ENCODE results near the gene PLA2G4F.

PLA2G4F gene

DNA sequence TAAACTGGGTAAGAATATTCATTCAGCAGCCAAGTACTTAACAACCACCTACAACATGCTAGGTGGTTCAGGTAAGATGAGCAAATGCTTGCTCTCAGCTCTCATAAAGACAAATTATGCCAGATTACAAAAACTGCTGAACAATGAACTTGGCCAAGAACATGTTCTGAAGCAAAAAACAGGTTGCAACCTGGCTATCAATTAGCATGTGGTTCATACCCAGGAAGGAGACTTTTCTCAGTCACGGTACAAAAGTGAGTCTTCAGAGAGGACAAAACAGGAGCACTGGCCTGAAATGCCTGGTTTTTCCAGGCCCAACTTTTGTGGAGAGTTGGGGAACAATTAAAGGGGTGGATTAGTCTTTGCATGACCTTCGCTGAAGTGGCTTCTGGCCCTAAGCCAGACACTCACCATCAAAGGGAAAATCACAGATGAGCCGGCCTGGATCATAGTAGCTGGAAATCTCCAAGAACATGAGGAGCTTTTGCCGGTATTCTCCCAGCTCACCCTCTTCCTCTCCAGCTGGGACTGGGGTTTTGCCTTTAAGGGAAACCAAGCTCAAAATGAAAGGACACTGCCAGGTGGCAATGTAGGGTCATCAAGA, 7.6 kb upstream of the PLA2G4F start:
- no peak for DNase-seq (ENCODE audit: low spot score)

DNA sequence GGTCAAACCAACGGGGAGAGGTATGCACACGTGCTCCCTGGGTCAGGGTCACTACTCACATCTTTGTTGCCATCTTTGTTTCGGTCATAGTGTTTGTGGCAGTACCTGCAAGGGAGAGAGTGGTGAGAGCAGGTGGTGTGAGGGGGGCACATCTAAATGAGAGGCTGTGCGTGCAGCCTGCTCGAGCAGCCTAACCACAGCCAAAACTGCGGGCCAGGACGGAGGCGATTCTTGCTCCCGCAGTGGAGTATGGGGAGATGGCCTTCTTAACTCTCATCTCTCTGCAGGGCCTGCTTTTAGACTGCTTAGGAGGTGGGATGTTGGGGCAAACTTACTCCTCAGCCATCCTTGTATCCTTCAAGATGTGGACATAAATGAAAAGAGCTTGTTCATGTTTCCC, 6.9 kb upstream of the PLA2G4F start:
- no peak for DNase-seq (ENCODE audit: low spot score)

DNA sequence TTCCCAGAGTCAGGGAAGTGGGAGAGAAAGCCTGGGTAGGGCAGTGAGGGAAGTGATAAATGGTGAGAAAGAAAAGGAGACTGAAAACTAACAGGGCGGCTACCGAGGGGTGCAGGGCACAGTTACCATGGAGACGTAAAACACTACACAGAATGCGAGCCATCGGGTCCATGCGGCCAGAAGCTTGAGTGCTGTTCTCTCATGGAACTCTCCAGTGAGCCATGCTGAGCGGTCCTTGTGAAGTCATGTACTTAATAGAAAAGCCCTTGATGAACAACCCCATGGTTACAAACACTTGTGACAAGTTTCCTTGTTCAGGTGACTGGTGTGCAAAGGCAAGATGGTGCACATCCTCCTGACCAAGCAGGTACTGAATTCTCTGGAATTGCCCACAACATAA, 3.7 kb upstream of the PLA2G4F start:
- DNase-seq (ENCODE audit: low spot score), result no peak

DNA sequence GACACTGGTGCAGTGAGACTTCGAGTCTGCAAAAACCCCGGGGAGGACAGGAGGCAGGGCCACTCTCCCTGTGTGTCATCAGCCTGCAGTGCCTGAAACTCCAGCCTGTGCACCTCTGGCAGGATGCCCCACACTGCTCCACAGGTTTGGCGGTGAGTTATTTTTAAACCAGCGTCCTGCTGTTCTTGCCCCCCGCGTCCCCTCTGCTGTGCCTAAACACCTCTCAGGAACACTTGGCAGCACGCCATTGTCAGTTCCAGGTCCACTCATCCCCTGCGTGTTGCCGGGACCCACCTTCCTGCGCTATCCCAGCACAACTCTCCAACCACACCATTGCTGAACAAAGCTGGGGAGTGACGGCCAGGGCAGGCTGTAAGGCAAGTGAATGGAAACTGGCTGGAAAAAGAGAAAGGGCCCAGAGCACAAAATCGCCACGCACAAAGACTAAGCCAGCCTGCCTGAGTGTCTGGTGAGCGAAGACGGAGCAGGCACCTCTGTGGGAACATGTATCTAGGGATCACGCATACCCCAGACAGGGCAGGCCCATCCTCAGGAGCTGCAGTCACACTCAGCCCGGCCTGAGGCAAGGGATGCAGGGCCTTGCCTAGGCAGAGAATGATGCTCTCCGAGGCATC, 3.1 kb upstream of the PLA2G4F start:
- DNase-seq (ENCODE audit: low spot score), result no peak

DNA sequence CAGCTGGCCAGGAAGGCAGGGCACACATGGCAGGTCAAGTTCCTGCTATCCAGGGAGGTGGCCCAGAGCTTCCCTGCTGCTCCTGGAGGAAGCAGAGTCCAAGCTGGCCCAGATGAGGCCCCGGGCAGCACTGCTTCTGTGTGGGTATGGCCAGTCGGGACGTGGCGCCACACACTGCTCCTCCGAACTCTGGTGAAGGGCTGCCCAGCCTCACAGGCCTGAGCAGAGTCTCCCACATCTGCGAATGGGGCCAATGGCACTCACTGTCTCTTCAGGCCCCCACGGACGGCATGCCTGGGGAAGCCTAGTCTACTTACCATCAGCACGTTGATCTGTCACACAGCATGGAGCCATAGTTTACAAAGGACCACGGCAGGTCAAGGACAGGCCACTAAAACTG, 2.5 kb upstream of the PLA2G4F start:
- DNase-seq (ENCODE audit: low spot score), result no peak

DNA sequence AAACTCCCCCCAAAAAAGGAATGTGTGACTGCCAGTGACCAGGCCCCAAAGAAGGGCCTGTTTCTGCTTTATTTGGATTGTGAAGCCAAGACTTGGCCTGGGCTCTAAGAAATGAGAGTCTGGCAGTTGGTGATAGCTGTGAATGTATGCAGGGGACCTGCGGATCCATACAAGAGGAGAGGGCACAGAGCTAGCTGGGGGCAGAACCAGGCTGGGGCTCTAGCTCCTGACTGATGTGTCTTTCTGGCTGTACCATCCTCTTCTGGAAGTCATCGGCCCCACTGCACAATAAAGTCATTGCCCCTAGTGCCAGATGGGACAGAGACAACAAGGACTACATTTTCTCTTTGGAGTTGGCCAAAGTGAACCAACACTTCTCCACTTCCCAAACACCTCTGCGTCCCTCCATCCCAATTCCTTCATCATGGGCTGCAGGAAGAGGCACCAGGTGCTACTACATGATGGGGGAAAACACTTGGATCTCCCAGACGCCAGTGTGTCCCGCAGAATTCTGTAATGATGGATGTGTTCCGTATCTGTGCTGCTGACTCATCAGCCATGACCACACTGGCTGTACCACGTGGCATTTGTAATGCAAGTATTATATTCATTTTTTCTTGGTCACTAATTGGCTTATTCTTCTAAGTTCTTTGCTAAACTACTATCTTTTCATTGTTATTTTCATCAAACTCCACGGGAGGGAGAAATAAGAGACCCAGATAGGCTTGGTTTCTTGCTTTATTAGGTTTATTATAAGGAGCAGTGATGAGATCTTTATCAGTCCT, 1.7 kb upstream of the PLA2G4F start:
- peak; percentile 32 for DNase-seq (ENCODE audit: low spot score)

DNA sequence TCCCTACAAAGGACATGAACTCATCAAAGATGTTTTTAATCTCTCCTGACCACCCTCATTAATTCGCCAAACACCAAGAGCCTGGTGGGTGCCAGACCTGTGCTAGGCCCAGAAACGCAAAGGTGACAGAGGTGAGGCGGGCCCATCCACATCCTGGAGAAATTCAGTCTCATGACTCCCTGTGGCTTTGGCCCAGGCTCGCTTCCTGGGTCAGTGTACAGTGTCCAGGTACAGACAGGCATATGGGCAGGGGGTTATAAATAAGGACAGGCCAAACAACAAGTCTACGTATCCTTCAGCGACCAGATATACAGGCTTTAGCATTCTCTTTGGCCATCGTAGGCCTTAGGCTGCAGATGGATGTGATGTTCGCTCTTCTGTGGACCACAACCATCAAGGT, 945 bp upstream of the PLA2G4F start:
- no peak for DNase-seq (ENCODE audit: low spot score)

DNA sequence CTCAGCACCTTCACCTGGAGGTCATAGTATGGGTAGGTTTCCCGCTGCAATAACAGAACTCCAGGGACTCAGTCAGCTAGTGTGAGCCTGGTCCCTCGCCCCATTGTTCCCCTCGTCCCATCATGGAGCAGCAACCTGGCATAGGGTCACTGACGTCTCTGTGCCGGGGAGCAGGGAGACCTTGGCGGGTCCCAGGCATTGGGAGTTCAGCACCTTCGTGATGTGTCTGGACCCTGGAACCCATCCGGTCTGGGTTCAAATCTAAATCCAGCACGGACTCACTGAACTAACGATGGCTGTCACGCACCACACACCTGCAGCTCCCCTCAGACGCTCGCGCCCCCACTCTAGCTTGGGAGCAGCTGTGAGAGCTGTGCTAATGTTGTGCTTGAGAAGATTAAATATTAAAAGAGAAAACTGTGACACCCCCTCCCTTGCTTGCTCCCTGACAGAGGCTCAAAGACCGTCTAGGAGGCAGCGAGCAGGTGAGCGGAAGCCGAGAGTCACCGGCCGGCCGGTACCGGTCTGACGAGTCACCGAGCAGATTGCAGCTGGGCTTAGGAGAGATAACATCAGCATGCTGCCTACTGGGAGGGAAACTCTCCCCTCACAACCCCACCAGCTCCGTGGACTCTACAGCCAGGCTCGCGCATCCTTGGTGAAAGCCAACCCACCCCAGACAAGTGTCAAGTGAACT, 742 bp downstream of the PLA2G4F start:
- DNase-seq (ENCODE audit: low spot score), result no peak

DNA sequence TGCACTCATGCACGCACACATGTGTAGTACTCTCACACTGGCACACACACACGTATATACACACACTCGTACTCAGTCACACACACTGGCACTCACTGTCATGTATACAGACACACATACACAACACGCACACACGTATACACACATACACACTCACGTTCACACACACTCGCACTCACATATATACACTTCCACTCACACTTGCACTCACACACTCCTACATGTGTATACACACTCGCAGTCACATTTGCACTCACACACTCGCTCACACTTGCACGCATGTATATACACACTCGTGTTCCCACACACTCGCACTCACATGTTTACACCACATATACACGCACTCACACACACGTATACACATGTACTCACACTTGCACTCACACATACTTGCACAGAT, 1.5 kb downstream of the PLA2G4F start:
- DNase-seq (ENCODE audit: low spot score), result no peak

DNA sequence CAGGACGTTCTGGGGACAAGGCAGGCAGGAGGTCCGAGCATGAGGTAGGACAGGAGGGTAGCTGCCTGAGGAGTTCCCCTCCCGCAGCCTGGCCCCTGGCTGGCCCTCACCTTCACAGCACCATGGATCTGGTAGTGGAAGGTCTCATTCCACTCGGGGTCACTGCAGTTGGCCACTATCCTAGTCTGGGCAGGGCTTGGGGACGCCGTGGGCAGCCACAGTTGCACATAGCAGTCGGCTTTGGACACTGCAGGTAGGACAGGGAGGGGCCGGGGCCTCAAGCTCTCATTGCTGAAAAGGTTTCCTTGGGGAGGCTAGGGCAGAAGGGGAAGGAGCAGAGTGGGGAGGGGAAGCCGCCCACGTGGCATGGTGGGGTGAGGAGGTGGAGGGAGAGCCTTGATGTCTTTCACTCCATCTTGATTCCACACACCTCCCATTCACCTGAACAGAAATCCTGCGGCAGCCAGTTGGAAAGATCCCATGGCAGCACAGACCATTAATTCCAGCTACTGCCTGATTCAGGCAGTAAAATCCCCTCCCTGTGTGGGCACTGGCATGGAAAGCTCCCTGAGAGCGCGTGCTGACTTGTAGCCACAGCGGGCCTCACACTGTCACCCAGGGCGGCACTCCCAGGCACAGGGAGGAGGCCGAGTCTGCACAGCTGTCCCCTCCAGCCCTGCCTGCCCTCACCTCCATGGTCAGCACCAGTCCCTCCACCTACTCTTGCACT, 2.1 kb downstream of the PLA2G4F start:
- no peak for DNase-seq (ENCODE audit: low spot score)

DNA sequence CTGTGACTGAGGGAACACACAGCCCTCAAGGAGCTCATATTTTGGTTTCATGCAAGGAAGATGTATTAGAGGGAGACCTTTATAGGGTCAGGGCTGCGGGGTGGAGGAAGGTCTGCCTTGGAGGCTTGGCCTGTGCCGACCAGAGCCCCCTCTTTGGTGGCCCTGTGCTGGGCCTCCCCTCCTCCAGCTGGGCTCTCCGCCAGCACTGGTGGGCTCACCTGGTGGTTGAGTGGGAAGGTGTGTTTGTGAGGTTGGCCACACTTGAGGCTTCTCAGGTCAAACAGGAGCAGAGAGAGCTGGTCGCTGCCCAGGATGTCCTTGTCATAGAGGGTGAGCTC, 2.6 kb downstream of the PLA2G4F start:
- no peak for DNase-seq (ENCODE audit: low spot score)

DNA sequence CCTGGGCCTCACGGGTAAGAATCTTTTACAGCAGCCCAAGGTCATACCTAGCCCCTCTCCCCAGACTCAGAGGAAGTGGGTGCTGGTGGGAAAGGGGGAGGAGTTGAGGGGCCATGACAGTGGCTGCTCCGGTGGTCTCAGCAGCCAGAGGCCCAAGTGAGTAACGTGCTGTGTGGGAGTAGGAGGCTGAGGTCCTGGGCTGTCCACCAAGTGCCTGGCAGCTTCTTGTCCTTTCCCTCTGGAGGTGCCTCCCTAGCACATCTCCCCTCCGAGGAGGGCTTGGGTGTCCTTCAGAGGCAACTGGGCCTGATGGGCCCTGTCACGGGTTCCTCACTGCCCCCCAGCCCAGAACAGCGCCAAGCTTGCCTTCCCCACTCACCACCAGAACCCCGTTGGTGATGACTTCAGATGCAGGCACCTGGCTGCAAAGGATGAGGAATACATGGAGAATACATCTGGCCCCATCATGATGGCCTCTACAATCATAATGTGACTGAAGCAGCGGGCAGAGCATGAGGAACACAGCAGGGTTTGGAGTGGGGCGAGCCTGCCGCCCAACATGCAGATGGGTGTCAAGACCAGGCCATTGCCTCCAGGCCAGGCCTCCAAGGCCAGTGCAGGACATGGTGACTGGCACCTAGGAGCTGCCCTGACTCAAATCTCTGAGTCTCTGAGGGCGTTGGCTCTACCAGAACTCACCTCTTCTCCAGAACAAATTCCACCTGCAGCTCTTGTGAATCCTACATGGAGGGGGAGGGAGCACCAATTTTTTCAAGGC, 3.3 kb downstream of the PLA2G4F start:
- DNase-seq (ENCODE audit: low spot score), result no peak

DNA sequence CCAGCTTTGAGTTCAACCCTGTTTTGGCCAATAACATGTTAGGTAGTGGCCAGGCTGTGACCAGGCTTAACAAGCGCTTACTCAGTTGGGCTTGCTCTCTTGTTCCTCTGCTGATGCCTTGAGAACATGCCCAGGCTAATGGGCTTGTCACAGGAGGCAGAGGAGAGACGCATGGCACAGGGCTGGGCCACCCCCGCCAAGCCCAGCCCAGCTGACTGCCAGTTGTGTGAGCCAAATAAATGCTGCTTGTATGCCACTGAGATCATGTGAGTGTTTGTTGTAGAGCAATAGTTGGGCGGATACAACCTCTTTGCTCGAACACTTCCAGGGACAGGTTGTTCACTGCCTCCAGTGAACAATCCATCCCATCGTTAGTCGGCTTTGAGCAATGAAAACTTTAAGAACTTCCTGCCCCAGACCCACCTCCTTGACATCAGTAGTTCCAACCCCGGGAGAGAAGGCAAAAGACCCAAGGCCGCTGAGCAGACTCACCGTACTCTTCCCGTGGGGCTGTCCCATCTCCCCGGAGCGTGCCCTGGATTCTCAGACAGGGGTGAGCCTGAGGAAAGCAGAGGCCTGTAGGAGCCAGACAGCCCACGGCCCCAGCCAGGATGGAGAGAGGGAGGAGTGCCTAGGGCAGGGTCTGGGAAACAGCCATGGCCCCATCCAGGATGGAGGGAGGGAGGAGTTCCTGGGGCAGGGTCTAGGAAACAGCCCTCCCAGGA, 4.1 kb downstream of the PLA2G4F start:
- no peak for DNase-seq (ENCODE audit: low spot score)

DNA sequence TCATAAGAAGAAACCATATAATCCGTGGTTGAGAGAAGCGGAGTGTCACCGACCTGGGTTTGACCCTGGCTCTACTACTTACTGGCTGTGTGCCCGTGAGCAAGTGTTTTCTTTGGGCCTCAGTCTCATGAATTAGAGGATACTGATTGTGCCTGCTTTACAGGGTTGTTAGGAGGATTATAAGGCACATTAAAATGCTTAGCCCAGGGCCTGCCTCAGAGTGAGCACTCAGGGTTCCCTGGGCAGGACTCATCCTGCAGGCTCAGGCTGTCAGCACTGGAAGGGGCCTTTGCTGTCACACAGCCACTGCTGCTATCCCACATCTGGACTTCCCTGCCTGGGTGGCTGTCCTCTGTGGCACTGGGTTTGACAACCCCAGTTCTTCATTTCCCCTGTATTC, 4.7 kb downstream of the PLA2G4F start:
- DNase-seq (ENCODE audit: low spot score), result no peak

DNA sequence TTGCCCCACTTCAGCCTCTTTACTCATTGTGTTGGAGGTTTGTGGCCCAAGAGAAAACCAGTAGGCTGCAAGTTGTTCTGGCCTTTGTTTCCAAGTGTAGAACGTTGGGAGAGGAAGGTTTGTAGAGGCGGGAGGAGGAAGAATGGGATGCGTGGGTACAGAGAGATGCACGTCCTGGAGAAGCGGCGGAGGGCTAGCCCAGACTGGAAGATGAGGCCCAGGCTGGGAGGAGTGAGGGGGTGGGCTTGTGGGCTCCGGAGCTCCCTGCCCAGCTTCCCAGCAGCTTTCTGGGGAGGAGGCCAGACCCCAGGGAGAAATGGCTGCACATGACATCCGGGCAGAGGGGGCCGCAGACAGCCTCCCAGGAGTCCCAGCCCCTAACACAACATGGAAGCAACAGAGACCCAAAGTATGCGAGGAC, 5.3 kb downstream of the PLA2G4F start:
- DNase-seq (ENCODE audit: low spot score), result no peak

DNA sequence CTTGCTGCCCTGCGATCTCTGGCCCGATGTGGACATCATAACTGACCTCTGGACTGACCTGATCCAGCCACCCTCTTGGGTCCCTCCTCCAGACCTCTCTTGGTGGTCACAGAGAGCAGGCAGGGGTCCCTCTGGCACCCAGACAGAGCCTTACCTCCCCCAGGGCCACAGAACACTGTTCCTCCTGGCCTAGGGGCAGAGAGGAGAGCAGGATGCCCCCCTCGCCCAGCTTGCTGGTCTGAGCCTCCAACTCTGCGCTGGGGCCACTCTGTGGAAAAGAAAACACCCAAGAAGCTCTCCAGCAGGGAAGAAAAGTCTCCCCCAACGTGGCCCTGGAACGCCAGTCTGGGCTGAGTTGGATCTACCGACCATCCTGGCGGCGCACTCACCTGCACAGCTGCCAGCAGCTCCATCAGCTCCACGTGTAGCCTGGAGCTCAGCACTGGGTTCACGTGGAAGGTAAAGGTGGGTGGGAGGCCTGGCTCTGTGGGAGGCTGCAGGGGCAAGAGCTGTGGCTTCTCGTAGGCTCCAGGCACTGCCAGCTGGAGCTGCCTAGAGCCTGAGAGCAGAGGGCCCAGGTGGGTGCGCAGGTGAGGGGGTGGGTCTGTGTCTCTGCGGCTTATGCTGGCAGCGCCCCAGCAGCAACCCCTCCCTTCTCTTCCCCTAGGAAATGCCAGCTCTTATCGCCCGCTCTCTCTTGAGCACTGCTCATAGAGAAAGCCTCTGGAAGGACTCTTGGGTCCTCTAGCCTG, 6.0 kb downstream of the PLA2G4F start:
- no peak for DNase-seq (ENCODE audit: low spot score)

DNA sequence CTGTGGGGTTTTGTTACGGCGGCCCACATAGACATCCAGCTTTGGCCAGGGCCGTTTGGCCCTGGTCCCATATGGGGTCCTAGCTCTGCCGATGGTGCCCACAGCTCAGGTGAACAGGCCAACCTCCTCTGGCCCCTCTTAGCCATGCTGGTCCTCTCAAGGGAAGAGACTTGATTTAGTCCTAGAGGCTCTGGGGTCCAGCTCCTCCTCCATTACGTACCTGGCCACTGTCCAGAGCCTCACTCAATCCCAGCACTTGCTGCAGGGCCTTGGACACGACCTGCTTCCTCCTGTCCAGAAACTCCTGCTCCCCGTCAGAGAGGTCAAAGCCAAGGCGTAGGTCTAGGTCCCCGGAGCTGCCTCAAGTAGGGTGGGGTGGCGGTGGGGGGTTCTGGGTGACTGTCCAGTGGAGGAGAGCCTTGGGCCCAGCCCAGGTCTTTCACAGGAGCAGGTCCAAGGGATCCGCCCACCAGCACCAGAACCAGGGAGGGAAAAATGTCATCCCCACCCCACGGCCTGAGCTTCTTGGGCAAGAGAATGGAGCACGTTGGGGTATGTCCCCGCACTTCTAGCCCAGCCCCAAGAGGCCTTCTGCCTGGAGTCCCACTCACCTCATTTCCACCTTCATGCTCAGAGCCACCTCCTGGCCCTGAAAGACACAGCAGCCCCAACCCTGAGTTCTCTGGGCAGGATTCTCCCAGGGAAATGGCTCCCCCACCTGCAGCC, 6.8 kb downstream of the PLA2G4F start:
- DNase-seq (ENCODE audit: low spot score), result no peak

DNA sequence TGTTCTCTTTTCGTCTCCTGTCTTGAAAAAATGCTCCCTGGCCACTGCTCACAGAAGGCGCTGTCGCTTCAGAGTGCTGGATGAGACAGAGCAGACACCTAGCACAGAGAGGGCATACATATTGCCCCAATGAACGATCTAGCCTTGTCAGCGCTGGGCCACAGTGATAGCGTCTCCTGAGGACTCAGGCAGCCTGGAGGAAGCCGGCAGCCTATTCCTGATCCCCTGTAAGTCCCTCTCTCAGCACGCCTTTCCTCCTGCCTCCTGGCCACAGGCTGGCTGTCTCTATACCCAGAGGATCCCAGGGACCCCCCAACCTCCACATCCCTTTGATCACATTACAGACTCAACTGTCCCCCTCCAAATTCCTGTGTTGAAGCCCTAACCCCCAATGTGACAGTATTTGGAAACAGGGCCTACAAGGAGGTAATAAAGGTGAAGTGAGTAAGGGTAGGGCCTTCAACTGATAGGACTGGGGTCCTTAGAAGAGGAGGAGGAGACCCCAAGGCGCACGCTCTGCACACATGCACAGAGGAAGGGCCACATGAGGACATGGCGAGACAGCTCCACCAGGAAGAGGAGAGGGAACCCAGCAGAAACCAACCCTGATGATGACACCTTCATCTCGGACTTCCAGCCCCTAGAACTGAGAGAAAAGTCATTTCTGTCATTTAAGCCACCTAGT, 7.5 kb downstream of the PLA2G4F start:
- no peak for DNase-seq (ENCODE audit: low spot score)

DNA sequence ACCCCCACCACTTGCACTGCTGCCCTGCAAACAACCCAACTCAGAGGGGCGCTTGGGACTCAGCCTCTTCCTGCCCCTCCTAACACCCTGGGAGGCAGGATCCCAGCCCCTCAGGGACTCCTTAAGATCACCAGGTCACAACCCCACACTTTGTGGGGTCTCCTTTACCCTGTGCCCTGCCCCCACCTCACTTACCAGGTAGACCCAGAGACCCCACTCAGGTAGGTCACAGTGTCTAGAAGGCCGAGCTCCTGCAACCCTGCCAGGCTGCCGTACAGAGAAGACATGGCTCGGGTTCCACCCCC, 9.1 kb downstream of the PLA2G4F start:
- DNase-seq (ENCODE audit: low spot score), result no peak
